ENCODE data around the gene PLCH1. TPM values are rescaled to one million over a fixed set of nuclear protein-coding genes. Genes with fewer than 3 reads are reported as not detected.
"Not testable (repeated sequence)": the region's sequence is repeated elsewhere in the genome, so short reads cannot be mapped to it uniquely, and the experiment has no call there.

PLCH1 gene
- total RNA-seq, 1 experiment from 2014 or later: 0.34 TPM

GRCh38 chr3:155638461-155638860 lies 106.4 kb downstream of the PLCH1 start:
- H3K36me3 ChIP-seq (ENCODE audit: insufficient read depth, low read length); H3K4me1 ChIP-seq (ENCODE audit: low read length); H3K27ac ChIP-seq (ENCODE audit: low read length); H3K79me2 ChIP-seq (ENCODE audit: low read length); H3K27me3 ChIP-seq (ENCODE audit: low read length); H3K9ac ChIP-seq (ENCODE audit: low read length); H3K9me2 ChIP-seq (replicated peaks; ENCODE audit: insufficient read depth, low read length); H3K4me2 ChIP-seq (ENCODE audit: low read depth, low read length, poor library complexity, severe bottlenecking); H3K4me3 ChIP-seq (ENCODE audit: low read length); H4K20me1 ChIP-seq (ENCODE audit: insufficient read depth, low read depth, low read length); H3K9me3 ChIP-seq (ENCODE audit: low read length); H2AFZ ChIP-seq (ENCODE audit: low read length); DNase-seq: not testable (repeated sequence)

- Histone ChIP-seq H3K36me3 (ENCODE audit: insufficient read depth, low read length) (no peaks in the 10 kb centered on the region), H3K79me2 (ENCODE audit: low read length) (no peaks in the 10 kb centered on the region), H3K27me3 (ENCODE audit: low read length) (no peaks in the 10 kb centered on the region), H3K9ac (ENCODE audit: low read length) (no peak overlapping the region), H4K20me1 (ENCODE audit: insufficient read depth, low read depth, low read length) (no peaks in the 10 kb centered on the region), H3K9me2 (replicated peaks; ENCODE audit: insufficient read depth, low read length) (no peaks in the 10 kb centered on the region), H3K9me3 (ENCODE audit: low read length) (no peaks in the 10 kb centered on the region), H3K4me2 (ENCODE audit: low read depth, low read length, poor library complexity, severe bottlenecking) (no peak overlapping the region), H3K4me1 (ENCODE audit: low read length) (no peaks in the 10 kb centered on the region), H3K4me3 (ENCODE audit: low read length) (no peak overlapping the region), H2AFZ (ENCODE audit: low read length) (no peak overlapping the region), H3K27ac (ENCODE audit: low read length) (no peak overlapping the region)
- no peak for DNase-seq
Measured at GRCh38 chr3:155637567-155637966, 107.3 kb downstream of the PLCH1 start.

GRCh38 chr3:155635056-155635455 lies 109.8 kb downstream of the PLCH1 start:
- H2AFZ ChIP-seq (ENCODE audit: low read length): no peak overlapping the region
- H3K27me3 ChIP-seq (ENCODE audit: low read length): no peaks in the 10 kb centered on the region
- H3K36me3 ChIP-seq (ENCODE audit: insufficient read depth, low read length): no peaks in the 10 kb centered on the region
- no peak for DNase-seq
- no peaks in the 10 kb centered on the region for H3K9me3 ChIP-seq (ENCODE audit: low read length)
- H3K4me2 ChIP-seq (ENCODE audit: low read depth, low read length, poor library complexity, severe bottlenecking): no peak overlapping the region
- no peaks in the 10 kb centered on the region for H3K79me2 ChIP-seq (ENCODE audit: low read length)
- no peak overlapping the region for H3K9ac ChIP-seq (ENCODE audit: low read length)
- H3K4me1 ChIP-seq (ENCODE audit: low read length): no peaks in the 10 kb centered on the region
- no peak overlapping the region for H3K4me3 ChIP-seq (ENCODE audit: low read length)
- H3K9me2 ChIP-seq (replicated peaks; ENCODE audit: insufficient read depth, low read length): no peaks in the 10 kb centered on the region
- H4K20me1 ChIP-seq (ENCODE audit: insufficient read depth, low read depth, low read length): no peaks in the 10 kb centered on the region
- no peak overlapping the region for H3K27ac ChIP-seq (ENCODE audit: low read length)

- Histone ChIP-seq H3K9ac (ENCODE audit: low read length) (no peak overlapping the region), H3K27me3 (ENCODE audit: low read length) (no peaks in the 10 kb centered on the region), H3K36me3 (ENCODE audit: insufficient read depth, low read length) (no peaks in the 10 kb centered on the region), H3K9me2 (replicated peaks; ENCODE audit: insufficient read depth, low read length) (no peaks in the 10 kb centered on the region), H3K9me3 (ENCODE audit: low read length) (no peaks in the 10 kb centered on the region), H4K20me1 (ENCODE audit: insufficient read depth, low read depth, low read length) (no peaks in the 10 kb centered on the region), H3K4me3 (ENCODE audit: low read length) (no peak overlapping the region), H3K27ac (ENCODE audit: low read length) (no peak overlapping the region), H2AFZ (ENCODE audit: low read length) (no peak overlapping the region), H3K79me2 (ENCODE audit: low read length) (no peaks in the 10 kb centered on the region), H3K4me1 (ENCODE audit: low read length) (no peaks in the 10 kb centered on the region), H3K4me2 (ENCODE audit: low read depth, low read length, poor library complexity, severe bottlenecking) (no peak overlapping the region)
- no peak for DNase-seq
Measured at GRCh38 chr3:155634121-155634719, 110.7 kb downstream of the PLCH1 start.

- H3K27me3 ChIP-seq (ENCODE audit: low read length): no peaks in the 10 kb centered on the region
- no peaks in the 10 kb centered on the region for H4K20me1 ChIP-seq (ENCODE audit: insufficient read depth, low read depth, low read length)
- H3K79me2 ChIP-seq (ENCODE audit: low read length): no peaks in the 10 kb centered on the region
- no peak overlapping the region for H3K4me3 ChIP-seq (ENCODE audit: low read length)
- H3K9me3 ChIP-seq (ENCODE audit: low read length): no peaks in the 10 kb centered on the region
- no peaks in the 10 kb centered on the region for H3K9me2 ChIP-seq (replicated peaks; ENCODE audit: insufficient read depth, low read length)
- no peak overlapping the region for H3K4me2 ChIP-seq (ENCODE audit: low read depth, low read length, poor library complexity, severe bottlenecking)
- no peak for DNase-seq
- H3K36me3 ChIP-seq (ENCODE audit: insufficient read depth, low read length): no peaks in the 10 kb centered on the region
- no peaks in the 10 kb centered on the region for H3K4me1 ChIP-seq (ENCODE audit: low read length)
- H3K27ac ChIP-seq (ENCODE audit: low read length): no peak overlapping the region
- H3K9ac ChIP-seq (ENCODE audit: low read length): no peak overlapping the region
- no peak overlapping the region for H2AFZ ChIP-seq (ENCODE audit: low read length)
Measured at GRCh38 chr3:155631323-155632019, 113.4 kb downstream of the PLCH1 start.

GRCh38 chr3:155629556-155629955 lies 115.3 kb downstream of the PLCH1 start:
- no peaks in the 10 kb centered on the region for H3K9me2 ChIP-seq (replicated peaks; ENCODE audit: insufficient read depth, low read length)
- H3K4me1 ChIP-seq (ENCODE audit: low read length): no peaks in the 10 kb centered on the region
- no peaks in the 10 kb centered on the region for H3K36me3 ChIP-seq (ENCODE audit: insufficient read depth, low read length)
- no peaks in the 10 kb centered on the region for H3K27me3 ChIP-seq (ENCODE audit: low read length)
- no peak for DNase-seq
- no peaks in the 10 kb centered on the region for H3K79me2 ChIP-seq (ENCODE audit: low read length)
- H3K9ac ChIP-seq (ENCODE audit: low read length): no peak overlapping the region
- no peaks in the 10 kb centered on the region for H4K20me1 ChIP-seq (ENCODE audit: insufficient read depth, low read depth, low read length)
- no peak overlapping the region for H3K4me2 ChIP-seq (ENCODE audit: low read depth, low read length, poor library complexity, severe bottlenecking)
- H3K9me3 ChIP-seq (ENCODE audit: low read length): no peaks in the 10 kb centered on the region
- no peak overlapping the region for H3K4me3 ChIP-seq (ENCODE audit: low read length)
- no peak overlapping the region for H3K27ac ChIP-seq (ENCODE audit: low read length)
- no peak overlapping the region for H2AFZ ChIP-seq (ENCODE audit: low read length)

GRCh38 chr3:155629056-155629455 lies 115.8 kb downstream of the PLCH1 start:
- no peaks in the 10 kb centered on the region for H3K4me1 ChIP-seq (ENCODE audit: low read length)
- H4K20me1 ChIP-seq (ENCODE audit: insufficient read depth, low read depth, low read length): no peaks in the 10 kb centered on the region
- H3K27me3 ChIP-seq (ENCODE audit: low read length): no peaks in the 10 kb centered on the region
- H3K36me3 ChIP-seq (ENCODE audit: insufficient read depth, low read length): no peaks in the 10 kb centered on the region
- DNase-seq: no peak
- no peak overlapping the region for H3K27ac ChIP-seq (ENCODE audit: low read length)
- no peaks in the 10 kb centered on the region for H3K9me2 ChIP-seq (replicated peaks; ENCODE audit: insufficient read depth, low read length)
- no peaks in the 10 kb centered on the region for H3K9me3 ChIP-seq (ENCODE audit: low read length)
- no peak overlapping the region for H3K4me3 ChIP-seq (ENCODE audit: low read length)
- H2AFZ ChIP-seq (ENCODE audit: low read length): no peak overlapping the region
- no peak overlapping the region for H3K4me2 ChIP-seq (ENCODE audit: low read depth, low read length, poor library complexity, severe bottlenecking)
- H3K79me2 ChIP-seq (ENCODE audit: low read length): no peaks in the 10 kb centered on the region
- no peak overlapping the region for H3K9ac ChIP-seq (ENCODE audit: low read length)

GRCh38 chr3:155622647-155623046 lies 122.2 kb downstream of the PLCH1 start:
- H3K4me1 ChIP-seq (ENCODE audit: low read length); H4K20me1 ChIP-seq (ENCODE audit: insufficient read depth, low read depth, low read length); H3K9me2 ChIP-seq (replicated peaks; ENCODE audit: insufficient read depth, low read length); H3K4me2 ChIP-seq (ENCODE audit: low read depth, low read length, poor library complexity, severe bottlenecking); H2AFZ ChIP-seq (ENCODE audit: low read length); H3K27me3 ChIP-seq (ENCODE audit: low read length); H3K4me3 ChIP-seq (ENCODE audit: low read length); H3K36me3 ChIP-seq (ENCODE audit: insufficient read depth, low read length); H3K9ac ChIP-seq (ENCODE audit: low read length); DNase-seq; H3K9me3 ChIP-seq (ENCODE audit: low read length); H3K79me2 ChIP-seq (ENCODE audit: low read length); H3K27ac ChIP-seq (ENCODE audit: low read length): not testable (repeated sequence)

All from Karpas-422 (cell line).